ENCODE results near the gene SBF2.

The SBF2 gene

GRCh38 chr11:10209326-10209725 lies 84.7 kb downstream of the SBF2 start:
- no peak for TF ChIP-seq CTCF (IDR thresholded peaks at IDR 0.05; ENCODE audit: control extremely low read depth, extremely low read depth, low read depth, missing control alignments)
- ChIA-PET CTCF (interaction anchor here (0.7 to 4.7 kb wide), 11 partner anchors 11 to 284 kb away, joined by 3 to 68 read pairs (median 3); partner anchors contain the start of gene ADM), POLR2A (no interaction called here)
- DNase-seq (ENCODE audit: extremely low spot score): no peak

- ChIA-PET CTCF (interaction anchor here (0.7 to 4.7 kb wide), 35 partner anchors 8 to 446 kb away, joined by 3 to 68 read pairs (median 4); partner anchors contain the start of genes ADM and LYVE1), POLR2A (no interaction called here)
- TF ChIP-seq CTCF (IDR thresholded peaks at IDR 0.05; ENCODE audit: control extremely low read depth, extremely low read depth, low read depth, missing control alignments): peak; percentile 67
- DNase-seq (ENCODE audit: extremely low spot score): peak; percentile 52
Observed at GRCh38 chr11:10208131-10208575, 85.9 kb downstream of the SBF2 start.

GRCh38 chr11:10205928-10206327 lies 88.1 kb downstream of the SBF2 start:
- DNase-seq (ENCODE audit: extremely low spot score): no peak
- ChIA-PET POLR2A (no interaction called here), CTCF (interaction anchor here (4.7 kb wide), 1 partner anchor 118 kb away, joined by 54 read pairs; no protein-coding TSS in a partner anchor)
- no peak for TF ChIP-seq CTCF (IDR thresholded peaks at IDR 0.05; ENCODE audit: control extremely low read depth, extremely low read depth, low read depth, missing control alignments)

GRCh38 chr11:10204021-10204420 lies 90.0 kb downstream of the SBF2 start:
- no peak for DNase-seq (ENCODE audit: extremely low spot score)
- no peak for TF ChIP-seq CTCF (IDR thresholded peaks at IDR 0.05; ENCODE audit: control extremely low read depth, extremely low read depth, low read depth, missing control alignments)
- ChIA-PET CTCF (interaction anchor here (1.1 to 1.5 kb wide), 4 partner anchors 9 to 122 kb away, joined by 3 to 6 read pairs (median 5); no protein-coding TSS in a partner anchor), POLR2A (no interaction called here)

- ChIA-PET POLR2A (no interaction called here), CTCF (interaction anchor here (1.4 to 1.5 kb wide), 2 partner anchors 9 to 18 kb away, joined by 3 read pairs; no protein-coding TSS in a partner anchor)
- no peak for DNase-seq (ENCODE audit: extremely low spot score)
- TF ChIP-seq CTCF (IDR thresholded peaks at IDR 0.05; ENCODE audit: control extremely low read depth, extremely low read depth, low read depth, missing control alignments): no peak
Observed at GRCh38 chr11:10201343-10201742, 92.7 kb downstream of the SBF2 start.

- DNase-seq (ENCODE audit: extremely low spot score): no peak
- ChIA-PET POLR2A (no interaction called here), CTCF (interaction anchor here (1.8 to 3.8 kb wide), 2 partner anchors 11 to 13 kb away, joined by 11 to 19 read pairs; no protein-coding TSS in a partner anchor)
- no peak for TF ChIP-seq CTCF (IDR thresholded peaks at IDR 0.05; ENCODE audit: control extremely low read depth, extremely low read depth, low read depth, missing control alignments)
Observed at GRCh38 chr11:10197091-10197490, 96.9 kb downstream of the SBF2 start.

Measured in GM10248 (cell line).